Skeletal muscle satellite cell (primary cell): Measurements from ENCODE around the gene POLDIP2. TPM values are rescaled to one million over a fixed set of nuclear protein-coding genes. Genes with fewer than 3 reads are reported as not detected.

Source experiments
- H3K27me3 ChIP-seq: 2 replicates; pipeline ENCODE4 v1.7.0; 2013; ENCODE audit warnings: low read length; ENCODE audit not compliant: control insufficient read depth, insufficient read depth
- H3K36me3 ChIP-seq: 2 replicates; pipeline ENCODE4 v1.7.0; 2013; ENCODE audit warnings: mild to moderate bottlenecking, control low read depth, low read length; ENCODE audit not compliant: insufficient read depth
- H3K4me1 ChIP-seq: 2 replicates; pipeline ENCODE4 v1.7.0; 2013; ENCODE audit warnings: low read length; ENCODE audit not compliant: control insufficient read depth, insufficient read depth
- H3K4me2 ChIP-seq: 2 replicates; pipeline ENCODE4 v1.7.0; 2013; ENCODE audit warnings: mild to moderate bottlenecking, low read length
- H3K4me3 ChIP-seq: 2 replicates; pipeline ENCODE4 v1.7.0; 2013; ENCODE audit warnings: low read length
- H3K9ac ChIP-seq: 2 replicates; pipeline ENCODE4 v1.7.0; 2013; ENCODE audit warnings: mild to moderate bottlenecking, low read depth, low read length, moderate library complexity
- H3K9me3 ChIP-seq: replicated peaks from 2 replicates; pipeline ENCODE4 v1.7.0; 2013; ENCODE audit warnings: mild to moderate bottlenecking, control low read depth, low read length
- total RNA-seq: library from RNA; depleted of rRNA; stranded (reverse); fragments of >200 nt; gene quantifications from 2 replicates; pipeline ENCODE4 v1.2.3, GENCODE V29; 2012; rRNA removed

The POLDIP2 gene
- total RNA-seq: 83.1 and 95.0 TPM in 2 replicates

DNA sequence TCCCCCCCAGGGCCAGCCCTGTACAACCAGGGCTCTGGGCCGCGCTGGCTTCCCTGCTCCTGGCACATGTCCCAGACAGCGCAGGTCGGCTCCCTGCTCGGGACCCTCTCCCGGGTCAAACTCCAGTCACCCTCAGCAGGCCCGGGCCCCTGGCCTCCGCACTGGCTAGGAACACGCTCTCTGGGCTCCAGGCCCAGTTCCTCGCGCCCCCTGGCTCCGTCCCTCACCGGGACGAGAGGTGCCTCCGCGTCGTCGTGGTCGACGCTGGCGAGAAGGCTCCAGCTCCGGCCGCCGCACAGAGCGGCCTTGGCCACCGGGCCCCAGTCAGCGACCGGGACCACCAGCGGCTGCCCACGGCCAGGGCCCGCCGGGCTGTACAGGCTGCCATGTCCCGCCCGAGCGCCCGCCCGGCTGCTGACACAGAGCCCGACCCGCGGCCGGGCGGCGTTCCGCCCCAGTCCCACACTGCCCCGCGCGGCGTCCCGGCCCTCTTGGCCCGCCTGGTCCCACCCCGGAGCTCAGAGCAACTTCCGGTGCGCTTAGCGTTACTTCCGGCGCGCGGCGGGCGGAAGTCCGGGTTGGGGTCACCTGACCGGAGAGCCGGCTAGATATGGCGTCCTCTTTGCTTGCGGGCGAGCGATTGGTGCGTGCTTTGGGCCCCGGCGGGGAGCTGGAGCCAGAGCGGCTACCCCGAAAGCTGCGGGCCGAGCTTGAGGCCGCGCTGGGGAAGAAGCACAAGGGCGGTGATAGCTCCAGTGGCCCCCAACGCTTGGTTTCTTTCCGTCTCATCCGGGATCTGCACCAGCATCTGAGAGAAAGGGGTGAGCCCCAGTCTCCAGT is at the start of gene POLDIP2:
TSS of gene POLDIP2 (minus strand) at position 467 of the 840 bp plus-strand sequence. CDS start at position 388, 79 bp downstream.
- H3K27me3 ChIP-seq: no peaks in the 10 kb centered on the region
- H3K4me1 ChIP-seq: peaks cover 17% of the 10 kb centered on the region
- peak within 1 kb of the TSS; percentile 100 for H3K9ac ChIP-seq
- peak within 1 kb of the TSS; percentile 99 for H3K4me3 ChIP-seq
- peak within 1 kb of the TSS; percentile 97 for H3K4me2 ChIP-seq
- no peaks in the 10 kb centered on the region for H3K9me3 ChIP-seq
- H3K36me3 ChIP-seq: peaks cover 54% of the 10 kb centered on the region

DNA sequence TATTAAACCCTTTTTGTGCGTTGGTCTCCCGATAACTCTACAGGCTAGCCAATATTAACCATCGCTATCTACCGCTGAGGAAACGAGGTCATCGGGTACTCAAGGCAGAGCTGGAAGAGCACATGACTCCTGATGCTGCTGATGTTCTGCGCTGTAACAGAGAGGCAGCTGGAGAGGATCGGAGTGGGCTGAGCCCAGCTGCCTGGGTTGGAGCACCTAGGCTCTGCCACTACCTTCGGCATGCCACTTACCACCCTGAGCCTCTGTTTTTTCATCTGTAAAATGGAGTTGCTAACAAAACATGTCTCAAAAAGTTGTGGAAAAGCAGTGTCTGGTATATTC is 49.1 kb upstream of the POLDIP2 start:
- peaks cover 12% of the 10 kb centered on the region for H3K27me3 ChIP-seq
- H3K9me3 ChIP-seq: no peaks in the 10 kb centered on the region
- H3K4me2 ChIP-seq: peak overlapping the region; percentile 98
- peaks cover 17% of the 10 kb centered on the region for H3K4me1 ChIP-seq
- H3K36me3 ChIP-seq: no peaks in the 10 kb centered on the region
- H3K4me3 ChIP-seq: peak overlapping the region; percentile 82
- no peak overlapping the region for H3K9ac ChIP-seq

DNA sequence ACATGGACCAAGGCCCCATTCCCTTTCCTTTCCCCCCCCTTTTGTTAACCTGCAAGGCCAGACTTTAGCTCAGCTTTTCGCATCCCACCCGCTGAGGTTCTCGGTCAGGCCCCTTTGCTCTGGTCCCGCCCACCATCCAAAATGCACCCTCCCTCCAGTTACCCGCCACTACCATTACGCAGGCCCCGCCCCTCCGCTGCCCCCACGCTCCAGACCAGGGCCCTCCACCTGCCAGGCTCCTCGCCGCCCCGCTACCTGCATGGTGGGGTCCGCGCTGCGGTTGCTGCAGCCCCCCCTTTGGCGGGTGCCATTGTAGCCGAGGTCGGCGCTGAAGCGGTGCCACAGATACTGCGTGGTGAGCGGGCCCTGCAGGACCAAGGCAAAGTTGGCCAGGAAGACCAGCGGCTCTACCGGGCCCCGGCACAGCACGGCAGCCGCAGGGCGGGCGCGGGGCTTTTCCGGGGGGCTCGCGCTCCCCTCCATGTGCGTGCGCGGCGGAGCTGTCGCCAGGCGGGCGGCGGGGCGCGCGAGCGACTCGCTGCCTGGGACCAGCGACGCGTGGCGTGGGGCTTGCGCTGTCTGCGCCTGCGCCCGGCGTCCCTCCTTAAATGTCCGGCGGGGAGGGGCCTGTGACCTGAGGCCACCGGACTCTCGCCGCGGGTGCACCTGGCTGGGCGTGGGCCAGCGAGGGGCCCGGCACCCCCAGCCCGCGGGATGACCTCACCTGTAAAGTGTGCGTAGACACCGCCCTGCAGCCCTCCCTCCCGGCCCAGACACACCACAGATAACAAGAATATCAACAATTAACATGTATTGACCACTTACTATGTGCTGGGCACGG is 48.5 kb upstream of the POLDIP2 start, which contains the start of gene SLC46A1:
TSS of gene SLC46A1 (minus strand) at position 581 of the 841 bp plus-strand sequence. CDS start at position 483, 98 bp downstream.
- Histone ChIP-seq H3K4me3 (peak within 1 kb of the TSS; percentile 82), H3K36me3 (no peaks in the 10 kb centered on the region), H3K9me3 (no peaks in the 10 kb centered on the region), H3K9ac (peak within 1 kb of the TSS; percentile 66), H3K4me2 (peak within 1 kb of the TSS; percentile 98), H3K4me1 (peaks cover 17% of the 10 kb centered on the region), H3K27me3 (peaks cover 6% of the 10 kb centered on the region)

DNA sequence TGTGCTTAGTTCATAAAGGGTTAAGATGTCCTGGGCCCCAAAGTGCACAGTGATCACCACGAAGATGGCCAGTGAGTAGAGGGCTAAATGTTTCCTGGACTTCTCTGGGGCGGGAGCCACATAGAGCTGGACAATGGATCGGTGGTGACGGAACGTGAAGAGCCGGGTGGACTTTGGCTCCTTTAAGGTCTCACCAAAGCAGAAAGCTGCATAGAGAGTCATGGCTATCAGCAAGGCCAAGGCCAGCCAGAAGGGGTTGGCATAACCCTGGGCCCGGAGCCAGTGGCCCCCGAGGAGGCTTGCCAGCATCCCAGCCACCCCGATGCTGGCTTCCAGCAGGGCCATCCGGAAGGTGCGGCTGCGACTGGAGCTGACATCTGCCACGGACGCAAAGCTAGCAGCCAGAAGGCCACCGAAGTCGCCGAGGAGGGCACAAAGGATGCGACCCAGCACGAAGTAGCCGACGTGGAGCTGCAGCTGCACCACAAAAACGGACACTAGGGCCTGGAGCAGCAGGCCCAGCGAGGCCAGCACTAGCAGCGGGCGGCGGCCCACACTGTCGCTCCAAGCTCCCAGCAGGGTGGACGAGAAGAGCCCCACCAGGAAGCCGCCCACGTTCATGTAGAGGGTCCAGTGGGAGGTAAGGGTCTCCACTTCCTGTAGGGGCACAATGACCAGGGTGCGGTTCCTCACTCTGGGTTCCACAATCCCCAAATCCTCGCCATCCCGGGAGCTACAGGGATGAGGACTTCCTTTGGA is 47.7 kb upstream of the POLDIP2 start:
- H3K4me1 ChIP-seq: peaks cover 17% of the 10 kb centered on the region
- H3K4me3 ChIP-seq: peak overlapping the region; percentile 82
- peaks cover 4% of the 10 kb centered on the region for H3K27me3 ChIP-seq
- peak overlapping the region; percentile 66 for H3K9ac ChIP-seq
- no peaks in the 10 kb centered on the region for H3K9me3 ChIP-seq
- H3K36me3 ChIP-seq: no peaks in the 10 kb centered on the region
- peak overlapping the region; percentile 98 for H3K4me2 ChIP-seq

GRCh38 chr17:28404461-28404811 is 47.1 kb upstream of the POLDIP2 start:
- Histone ChIP-seq H3K36me3 (no peaks in the 10 kb centered on the region), H3K9me3 (no peaks in the 10 kb centered on the region), H3K4me3 (no peak overlapping the region), H3K9ac (no peak overlapping the region), H3K4me1 (peaks cover 17% of the 10 kb centered on the region), H3K4me2 (peak overlapping the region; percentile 98), H3K27me3 (peaks cover 4% of the 10 kb centered on the region)

DNA sequence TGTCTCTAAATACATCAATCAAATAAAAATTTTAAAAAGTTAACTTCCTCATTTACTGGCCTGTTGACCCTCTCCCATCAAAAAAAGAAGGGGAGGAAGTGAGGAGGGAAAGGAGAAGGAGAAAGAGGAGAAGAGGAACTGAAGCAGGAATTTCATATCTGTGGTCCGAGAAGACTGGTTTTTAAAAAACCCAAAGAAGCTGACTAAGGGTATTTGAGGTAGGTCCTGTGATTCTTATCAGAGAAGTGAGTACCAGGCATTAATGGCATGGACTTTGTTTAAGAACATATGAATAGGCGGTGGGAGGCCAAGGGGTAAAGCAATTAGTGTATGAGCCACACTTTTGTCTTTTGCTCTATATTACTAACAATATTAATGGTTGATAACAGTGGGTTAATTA is 46.7 kb upstream of the POLDIP2 start:
- Histone ChIP-seq H3K4me1 (peaks cover 17% of the 10 kb centered on the region), H3K9me3 (no peaks in the 10 kb centered on the region), H3K27me3 (peaks cover 4% of the 10 kb centered on the region), H3K4me2 (no peak overlapping the region), H3K4me3 (no peak overlapping the region), H3K9ac (no peak overlapping the region), H3K36me3 (no peaks in the 10 kb centered on the region)

GRCh38 chr17:28402844-28403243 is 45.5 kb upstream of the POLDIP2 start:
- Histone ChIP-seq H3K36me3 (no peaks in the 10 kb centered on the region), H3K4me1 (peaks cover 24% of the 10 kb centered on the region), H3K4me3 (no peak overlapping the region), H3K9ac (no peak overlapping the region), H3K4me2 (no peak overlapping the region), H3K27me3 (peaks cover 4% of the 10 kb centered on the region), H3K9me3 (no peaks in the 10 kb centered on the region)

- no peaks in the 10 kb centered on the region for H3K9me3 ChIP-seq
- no peak overlapping the region for H3K4me3 ChIP-seq
- peaks cover 4% of the 10 kb centered on the region for H3K27me3 ChIP-seq
- H3K9ac ChIP-seq: no peak overlapping the region
- H3K4me1 ChIP-seq: peaks cover 24% of the 10 kb centered on the region
- H3K36me3 ChIP-seq: no peaks in the 10 kb centered on the region
- no peak overlapping the region for H3K4me2 ChIP-seq
These were observed 44.9 kb upstream of the POLDIP2 start for GRCh38 chr17:28402224-28402630.

DNA sequence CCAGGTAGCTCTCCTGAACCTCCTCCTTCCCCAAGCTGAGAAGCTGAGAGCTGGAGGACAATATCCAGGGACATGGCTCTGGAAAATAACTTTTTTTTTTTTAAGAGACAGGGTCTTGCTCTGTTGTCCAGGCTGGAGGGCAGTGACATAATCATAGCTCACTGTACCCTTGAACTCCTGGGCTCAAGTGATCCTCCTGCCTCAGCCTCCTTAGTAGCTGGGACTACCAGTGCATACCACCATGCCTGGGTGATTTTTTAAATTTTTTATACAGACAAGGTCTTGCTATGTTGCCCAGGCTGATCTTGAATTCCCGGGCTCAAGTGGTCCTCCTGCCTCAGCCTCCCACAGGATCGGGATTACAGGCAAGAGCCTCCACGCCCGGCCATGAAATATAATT is 42.5 kb upstream of the POLDIP2 start:
- H3K4me3 ChIP-seq: no peak overlapping the region
- no peaks in the 10 kb centered on the region for H3K9me3 ChIP-seq
- no peaks in the 10 kb centered on the region for H3K36me3 ChIP-seq
- H3K4me1 ChIP-seq: peaks cover 11% of the 10 kb centered on the region
- peaks cover 3% of the 10 kb centered on the region for H3K27me3 ChIP-seq
- H3K4me2 ChIP-seq: no peak overlapping the region
- no peak overlapping the region for H3K9ac ChIP-seq

DNA sequence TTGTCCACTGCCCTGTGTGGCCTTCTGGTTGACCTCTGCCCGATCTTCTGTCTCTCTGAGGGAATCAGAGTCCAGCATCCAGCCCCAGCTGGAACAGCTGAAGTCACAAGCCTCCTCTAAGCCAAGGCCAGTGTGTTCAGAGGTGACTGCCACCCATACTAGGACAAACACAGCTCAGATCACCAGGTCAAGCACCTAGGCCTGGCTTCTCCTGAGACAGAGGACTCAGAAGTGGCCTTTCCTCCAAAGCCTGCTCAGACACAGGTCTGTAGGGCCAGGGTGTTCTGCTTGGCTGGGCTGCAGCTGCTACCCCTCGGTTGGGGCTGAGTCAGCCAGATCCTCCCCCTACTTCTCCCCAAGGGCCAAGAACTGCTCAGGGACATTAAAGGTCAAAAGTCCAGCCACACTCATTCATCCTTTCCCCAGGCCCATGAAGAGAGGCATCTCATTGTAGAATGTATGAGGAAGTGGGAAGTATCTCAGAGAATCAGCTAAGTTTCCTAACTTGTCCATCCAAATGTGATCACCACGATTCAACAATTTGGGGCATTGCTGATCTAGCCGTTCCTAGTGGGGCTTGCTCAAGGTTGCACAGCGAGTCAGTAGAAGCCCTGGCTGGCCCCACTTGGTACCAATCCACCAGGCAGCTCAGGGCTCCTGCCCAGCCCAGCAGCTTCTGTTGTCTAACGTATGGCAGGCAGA is 41.1 kb upstream of the POLDIP2 start:
- no peaks in the 10 kb centered on the region for H3K36me3 ChIP-seq
- H3K4me1 ChIP-seq: peaks cover 7% of the 10 kb centered on the region
- no peak overlapping the region for H3K4me3 ChIP-seq
- no peaks in the 10 kb centered on the region for H3K27me3 ChIP-seq
- H3K9me3 ChIP-seq: no peaks in the 10 kb centered on the region
- H3K9ac ChIP-seq: no peak overlapping the region
- H3K4me2 ChIP-seq: no peak overlapping the region
